Esophagus (tissue), 2 donors: ENCODE data around the gene FNDC3B. TPM values are rescaled to one million over a fixed set of nuclear protein-coding genes. Genes with fewer than 3 reads are reported as not detected.
A peak's percentile ranks its signal among the peaks of the same experiment; 100 is the strongest.

Experiments
- H3K27ac ChIP-seq, 2 donors: one replicate each; pipeline ENCODE4 v1.5.1; 2013; ENCODE audit warnings: low read depth in 2 of 2, mild to moderate bottlenecking in 2 of 2, inconsistent platforms in 1 of 2, low read length in 1 of 2, moderate library complexity in 1 of 2
- H3K27me3 ChIP-seq, 2 donors: one replicate each; pipeline ENCODE4 v1.6.1; 2013; ENCODE audit warnings: low read length in 2 of 2, control low read depth in 1 of 2, mild to moderate bottlenecking in 1 of 2; ENCODE audit not compliant: insufficient read depth in 2 of 2, control insufficient read depth in 1 of 2
- H3K36me3 ChIP-seq, 2 donors: one replicate each; pipeline ENCODE4 v1.6.1; 2013; ENCODE audit warnings: low read length in 1 of 2; ENCODE audit not compliant: control insufficient read depth in 2 of 2, insufficient read depth in 2 of 2
- H3K4me1 ChIP-seq, 2 donors: one replicate each; pipeline ENCODE4 v1.6.1; 2013; ENCODE audit warnings: low read length in 1 of 2; ENCODE audit not compliant: control insufficient read depth in 2 of 2, insufficient read depth in 2 of 2
- H3K4me3 ChIP-seq, 2 donors: one replicate each; pipeline ENCODE4 v1.5.1; 2013; ENCODE audit warnings: low read length in 2 of 2, mild to moderate bottlenecking in 2 of 2, low read depth in 1 of 2, moderate library complexity in 1 of 2
- H3K9me3 ChIP-seq, 2 donors: one replicate each; pipeline ENCODE4 v1.6.1; 2013; ENCODE audit warnings: mild to moderate bottlenecking in 2 of 2, low read depth in 1 of 2, low read length in 1 of 2, moderate library complexity in 1 of 2; ENCODE audit not compliant: control insufficient read depth in 2 of 2, insufficient read depth in 1 of 2
- WGBS, 2 donors: extraction: QIAGEN DNeasy Blood & Tissue Kit; methylation state at CpG; one replicate each; pipeline ENCODE4 v1.1.7; 2013; 5-methylcytosine and 5-hydroxymethylcytosine counted together
- polyA plus RNA-seq, 2 donors: library from polyadenylated mRNA; stranded (reverse); fragments of 200-250 nt; gene quantifications; one replicate each; pipeline ENCODE4 v1.2.3, GENCODE V29; 2013
- donor health status: healthy with polysubstance abuse.
- donor health status: Bipolar disorder and iron deficiency.

FNDC3B gene
- polyA plus RNA-seq, 2 donors: 2.8 to 3.3 TPM

DNA sequence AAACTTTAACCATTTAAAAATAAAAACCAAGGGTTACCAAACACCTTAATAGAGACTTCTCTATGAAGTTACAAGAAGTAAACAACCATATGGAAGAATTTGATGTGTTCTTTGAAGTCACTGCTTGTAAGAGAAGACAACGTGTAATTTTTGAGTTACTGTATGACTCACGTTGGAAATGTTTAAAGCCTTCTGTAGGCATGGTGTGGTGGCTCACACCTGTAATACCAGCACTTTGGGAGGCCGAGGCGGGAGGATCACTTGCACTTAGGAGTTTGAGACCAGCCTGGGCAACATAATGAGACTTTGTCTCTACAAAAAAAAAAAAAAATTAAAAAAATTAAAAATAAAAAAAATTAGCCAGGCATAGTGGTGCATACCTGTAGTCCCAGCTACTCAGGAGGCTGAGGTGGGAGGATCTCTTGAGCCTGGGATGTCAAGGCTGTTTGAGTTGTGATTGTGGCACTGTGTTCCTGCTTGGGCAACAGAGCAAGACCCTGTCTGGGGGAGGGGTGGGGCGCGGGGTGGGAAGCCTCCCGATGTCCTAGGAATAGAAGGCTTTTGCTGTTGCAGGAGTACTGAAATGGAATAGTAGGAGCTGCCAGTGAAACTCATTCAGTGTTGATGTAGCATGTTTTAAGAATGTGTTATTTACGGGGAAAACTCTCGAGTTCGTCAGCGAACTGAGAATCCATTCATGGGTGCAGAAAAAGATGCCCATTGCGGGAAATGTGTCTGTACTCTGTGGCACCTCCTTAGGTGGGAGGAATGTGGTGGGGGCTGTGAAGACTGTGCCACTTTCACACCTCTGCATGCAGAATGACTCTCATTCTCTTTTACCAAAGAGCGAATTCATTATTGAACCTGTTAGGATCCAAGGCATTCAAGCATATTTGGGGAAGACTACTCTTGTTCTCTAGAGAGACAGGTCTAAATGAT, 134.2 kb downstream of the FNDC3B start:
- no peak overlapping the region for H3K27ac ChIP-seq
- WGBS, 2 donors: 74 to 77% methylated on average over 13 of the region's 13 CpGs

DNA sequence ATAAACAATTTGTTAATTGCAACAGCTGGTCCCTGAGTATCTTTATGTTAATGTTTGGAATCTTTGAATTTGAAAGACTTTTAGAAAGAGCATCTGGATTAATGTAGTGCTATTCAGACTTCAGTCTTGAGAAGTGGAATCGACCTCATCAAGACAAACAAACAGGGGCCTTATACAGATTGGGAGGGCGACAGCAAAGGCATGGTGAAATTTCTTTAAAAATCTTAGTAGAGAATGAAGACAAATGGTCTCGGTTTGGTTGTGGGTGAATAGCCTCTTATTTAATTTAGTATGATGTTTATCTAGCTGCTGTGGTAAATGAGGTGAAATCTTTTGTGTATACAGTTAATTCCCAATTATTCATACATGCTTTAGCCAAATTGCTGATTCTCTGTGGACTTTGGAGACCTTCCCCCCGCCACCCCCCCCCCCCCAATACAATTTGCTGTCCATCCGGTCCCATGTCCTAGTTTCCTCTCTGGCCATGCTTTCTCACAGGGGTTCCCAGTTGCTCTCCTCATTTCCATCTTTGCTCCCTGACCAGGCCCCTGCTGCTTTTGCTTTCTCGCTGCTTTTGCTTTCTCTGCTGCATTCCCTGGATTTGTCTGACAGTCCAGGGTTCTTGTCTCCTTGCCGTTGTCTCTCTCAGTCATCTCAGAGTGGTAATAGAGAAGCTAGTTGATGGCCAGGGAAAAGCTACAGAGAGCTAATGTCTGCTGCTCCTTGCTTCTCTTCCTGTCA, 135.3 kb downstream of the FNDC3B start:
- no peaks in the 10 kb centered on the region for H3K9me3 ChIP-seq
- no peaks in the 10 kb centered on the region for H3K27me3 ChIP-seq
- no peak overlapping the region for H3K4me3 ChIP-seq
- WGBS, 2 donors: 68 to 72% methylated on average over 7 of the region's 7 CpGs
- H3K4me1 ChIP-seq: peaks cover 0 to 2% of the 10 kb centered on the region in 2 donors
- peak overlapping the region in 1 of 2 donors; percentile 34 for H3K27ac ChIP-seq
- H3K36me3 ChIP-seq: no peaks in the 10 kb centered on the region

More for the DNA sequence above, 134.2 kb downstream of the FNDC3B start:
- H3K4me1 ChIP-seq: peaks cover 3 to 5% of the 10 kb centered on the region in 2 donors
- H3K9me3 ChIP-seq: no peaks in the 10 kb centered on the region
- no peaks in the 10 kb centered on the region for H3K27me3 ChIP-seq
- H3K36me3 ChIP-seq: no peaks in the 10 kb centered on the region
- H3K4me3 ChIP-seq: no peak overlapping the region

DNA sequence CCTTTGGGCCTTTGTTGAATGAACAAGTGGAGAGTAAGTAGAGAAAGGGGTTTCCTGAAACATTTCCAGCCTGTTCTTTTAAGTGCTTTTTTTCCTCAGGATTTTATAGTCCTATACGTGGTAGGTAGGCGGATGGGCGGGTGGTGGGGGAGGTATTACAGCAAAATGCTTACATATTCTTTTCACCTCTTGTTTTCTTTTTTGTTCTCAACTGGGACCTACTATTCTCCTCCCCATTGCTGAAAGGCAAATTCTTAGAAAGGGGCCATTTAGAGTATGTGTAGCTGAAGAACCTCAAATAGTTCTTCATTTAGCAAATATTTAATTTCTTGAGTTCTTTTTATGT, 135.8 kb downstream of the FNDC3B start:
- Histone ChIP-seq H3K4me3 (no peak overlapping the region), H3K9me3 (no peaks in the 10 kb centered on the region), H3K27me3 (no peaks in the 10 kb centered on the region), H3K36me3 (no peaks in the 10 kb centered on the region), H3K4me1 (peaks cover 0 to 2% of the 10 kb centered on the region in 2 donors), H3K27ac (peak overlapping the region in 1 of 2 donors; percentile 34)
- WGBS, 2 donors: 79 to 86% methylated on average over 3 of the region's 3 CpGs

DNA sequence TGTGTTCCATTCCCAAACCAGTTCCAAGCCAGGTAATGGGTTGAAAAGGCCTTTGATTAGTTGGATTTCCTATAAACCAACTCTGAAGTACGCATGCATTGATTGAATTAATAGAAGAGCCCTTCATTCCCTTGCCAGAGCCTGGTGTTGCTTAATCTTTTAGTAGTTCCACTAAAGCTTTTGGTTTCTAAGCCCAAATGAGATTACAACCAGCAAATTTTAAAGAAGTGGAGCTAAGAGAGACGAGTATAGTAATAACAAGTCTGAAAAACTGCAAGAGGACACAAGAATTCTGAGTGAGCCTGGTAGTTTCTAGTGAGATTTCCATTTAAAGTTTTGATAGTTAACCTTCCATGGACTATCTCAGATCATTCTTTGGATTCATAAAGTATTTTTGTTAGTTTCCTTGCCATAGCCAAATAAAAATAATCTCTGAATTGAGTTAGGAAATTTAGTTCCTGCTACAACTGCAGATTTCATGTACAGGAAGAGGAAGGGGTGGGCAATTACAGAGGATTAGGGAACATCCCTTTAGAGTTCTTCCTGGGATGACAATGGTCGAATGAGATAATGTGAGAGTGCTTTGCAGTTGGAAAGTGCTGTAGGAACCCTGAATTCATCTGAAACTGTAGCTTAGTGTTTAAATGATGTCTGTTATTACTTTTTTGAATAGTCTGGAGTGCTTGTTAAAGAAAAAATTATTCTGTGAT, 136.8 kb downstream of the FNDC3B start:
- no peaks in the 10 kb centered on the region for H3K9me3 ChIP-seq
- H3K36me3 ChIP-seq: no peaks in the 10 kb centered on the region
- no peak overlapping the region for H3K4me3 ChIP-seq
- WGBS, 2 donors: 69 to 75% methylated on average over 3 of the region's 3 CpGs
- no peaks in the 10 kb centered on the region for H3K27me3 ChIP-seq
- H3K27ac ChIP-seq: no peak overlapping the region
- peaks cover 0 to 2% of the 10 kb centered on the region in 2 donors for H3K4me1 ChIP-seq

DNA sequence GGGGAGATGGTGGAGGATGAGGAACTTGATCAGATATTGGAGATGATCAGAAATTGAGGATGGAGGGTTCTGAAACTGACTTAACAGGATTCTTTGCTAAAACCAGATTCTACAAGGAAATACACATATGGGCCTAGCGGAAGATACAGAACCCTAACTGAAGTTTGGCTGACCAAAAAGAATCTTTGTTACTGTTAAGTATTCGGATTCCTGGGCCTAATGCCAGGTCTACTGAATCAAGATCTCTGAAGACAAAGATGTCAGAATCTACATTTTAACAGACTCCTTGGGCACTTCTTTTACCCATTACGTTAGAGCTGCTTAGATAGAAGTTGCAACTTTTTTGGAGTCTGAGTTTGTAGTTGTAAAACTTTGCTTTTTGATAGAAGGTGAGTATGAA, 137.7 kb downstream of the FNDC3B start:
- Histone ChIP-seq H3K4me1 (peaks cover 0 to 3% of the 10 kb centered on the region in 2 donors), H3K4me3 (no peak overlapping the region), H3K36me3 (no peaks in the 10 kb centered on the region), H3K9me3 (no peaks in the 10 kb centered on the region), H3K27ac (no peak overlapping the region), H3K27me3 (no peaks in the 10 kb centered on the region)
- WGBS, 2 donors: 54 to 58% methylated on average over 3 of the region's 3 CpGs

DNA sequence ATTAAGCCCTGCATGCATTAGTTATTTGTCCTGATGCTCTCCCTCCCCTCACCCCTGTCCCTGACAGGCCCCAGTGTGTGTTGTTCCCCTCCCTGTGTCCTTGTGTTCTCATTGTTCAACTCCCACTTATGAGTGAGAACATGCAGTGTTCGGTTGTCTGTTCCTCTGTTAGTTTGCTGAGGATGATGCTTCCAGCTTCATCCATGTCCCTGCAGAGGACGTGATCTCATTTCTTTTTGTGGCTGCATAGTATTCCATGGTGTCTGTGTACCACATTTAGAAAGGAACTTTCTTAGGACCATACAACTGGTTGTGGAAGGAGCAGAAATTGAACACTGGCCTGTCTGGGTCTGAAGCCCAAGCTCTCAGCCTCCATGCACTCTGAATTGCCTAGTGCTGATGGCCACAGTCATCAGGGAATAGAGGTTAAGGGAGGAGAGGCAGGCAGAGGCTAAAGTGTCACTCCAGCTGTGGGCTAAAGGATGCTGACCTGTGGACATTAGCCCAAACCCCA, 138.5 kb downstream of the FNDC3B start:
- WGBS, 2 donors: 97 to 99% methylated on average over 2 of the region's 2 CpGs
- peaks cover 0 to 3% of the 10 kb centered on the region in 2 donors for H3K4me1 ChIP-seq
- no peaks in the 10 kb centered on the region for H3K27me3 ChIP-seq
- H3K4me3 ChIP-seq: no peak overlapping the region
- no peaks in the 10 kb centered on the region for H3K9me3 ChIP-seq
- H3K27ac ChIP-seq: no peak overlapping the region
- no peaks in the 10 kb centered on the region for H3K36me3 ChIP-seq

DNA sequence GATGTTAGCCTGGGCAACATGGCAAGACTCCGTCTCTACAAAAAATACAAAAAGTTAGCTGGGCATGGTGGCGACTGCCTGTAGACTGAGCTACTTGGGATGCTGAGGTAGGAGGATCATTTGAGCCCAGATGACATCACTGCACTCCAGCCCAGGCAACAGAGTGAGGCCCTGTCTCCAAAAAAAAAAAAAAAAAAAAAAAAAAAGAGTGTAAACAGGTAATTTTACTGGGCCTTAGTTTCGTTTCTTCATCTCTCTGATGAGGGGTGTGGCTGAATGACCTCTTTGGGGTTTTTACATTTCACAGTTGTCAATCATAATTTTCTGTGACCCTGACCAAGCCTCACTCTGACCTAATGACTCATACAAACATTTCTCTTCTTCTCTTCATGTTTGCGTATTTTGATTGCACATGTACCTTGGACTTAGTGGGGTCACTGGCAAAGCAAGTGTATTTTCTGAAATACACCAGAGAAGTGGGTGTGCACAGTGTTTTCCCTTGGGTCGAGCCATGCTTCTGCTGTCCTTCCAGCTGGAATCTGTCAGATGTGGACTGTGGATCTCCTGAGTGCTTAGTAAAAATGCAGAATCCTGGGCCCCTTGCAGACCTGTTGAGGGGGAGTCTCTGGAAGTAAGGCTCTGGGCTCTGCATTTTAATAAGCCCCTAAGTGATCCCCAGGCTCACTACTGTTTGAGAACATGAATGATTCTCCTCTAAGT, 140.5 kb downstream of the FNDC3B start:
- H3K4me1 ChIP-seq: peaks cover 0 to 3% of the 10 kb centered on the region in 2 donors
- H3K27ac ChIP-seq: no peak overlapping the region
- H3K27me3 ChIP-seq: no peaks in the 10 kb centered on the region
- WGBS, 2 donors: 73 to 81% methylated on average over 5 of the region's 5 CpGs
- no peak overlapping the region for H3K4me3 ChIP-seq
- no peaks in the 10 kb centered on the region for H3K9me3 ChIP-seq
- no peaks in the 10 kb centered on the region for H3K36me3 ChIP-seq

- Histone ChIP-seq H3K27me3 (no peaks in the 10 kb centered on the region), H3K36me3 (no peaks in the 10 kb centered on the region), H3K9me3 (no peaks in the 10 kb centered on the region), H3K27ac (no peak overlapping the region), H3K4me3 (no peak overlapping the region), H3K4me1 (peaks cover 0 to 3% of the 10 kb centered on the region in 2 donors)
- 70 to 85% methylated on average over 2 of the region's 2 CpGs for WGBS, 2 donors
Observed at GRCh38 chr3:172180473-172180872, 141.1 kb downstream of the FNDC3B start.
